Measurements from ENCODE around the gene TNFRSF19. TPM values are rescaled to one million over a fixed set of nuclear protein-coding genes. Genes with fewer than 3 reads are reported as not detected.

Gene TNFRSF19
- total and polyA plus RNA-seq, 5 donors, result 15.6 to 50.8 (median 34.6) TPM

DNA sequence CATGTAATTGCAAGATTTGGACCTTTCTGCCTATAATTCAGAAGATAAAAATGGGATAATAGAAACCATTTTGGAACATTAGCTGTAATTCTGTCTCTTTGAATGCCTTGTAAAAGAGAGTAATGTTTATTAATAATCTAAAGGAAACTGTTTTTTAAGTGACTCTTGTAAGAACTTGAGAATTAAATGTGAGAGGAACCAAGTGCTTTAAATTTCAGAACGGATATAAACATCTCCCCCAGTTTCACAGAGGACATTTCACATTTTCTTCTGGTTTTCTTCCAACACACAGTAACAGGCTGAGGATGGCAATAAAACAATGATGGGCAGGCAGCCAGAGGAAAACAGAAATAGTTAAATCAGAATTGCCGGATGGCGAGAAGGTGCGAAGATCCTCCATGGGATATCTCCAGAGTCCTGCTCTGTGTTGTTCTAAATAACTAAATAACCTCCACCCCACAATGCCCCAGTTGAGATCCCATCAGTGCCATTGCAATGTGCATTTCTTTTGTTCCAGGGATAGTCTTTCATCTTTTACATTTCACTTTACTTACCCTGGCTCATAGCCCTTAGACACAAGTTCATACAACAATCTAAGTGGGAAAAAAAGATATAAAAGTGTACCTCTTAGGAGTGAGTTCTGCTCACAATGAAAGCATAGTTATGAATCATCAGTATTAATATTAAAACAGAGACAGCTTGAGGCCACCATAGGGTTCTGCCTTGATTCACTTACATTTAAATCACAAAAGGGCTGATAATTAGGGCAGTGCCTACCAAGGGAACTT is 73.3 kb downstream of the TNFRSF19 start:
- H3K9me3 ChIP-seq (ENCODE audit: control insufficient read depth, low read length), result no peaks in the 10 kb centered on the region
- no peak overlapping the region for H3K27ac ChIP-seq (ENCODE audit: low read length)
- intact Hi-C loops (cut with DNase I), result no loop called here
- DNase-seq (no peak), ATAC-seq (no peak)
- 36% methylated on average over 4 of the region's 4 CpGs for WGBS
- H3K4me1 ChIP-seq (ENCODE audit: control insufficient read depth, insufficient read depth, low read length), result peaks cover 3% of the 10 kb centered on the region
- H3K4me3 ChIP-seq (ENCODE audit: low read length), result no peak overlapping the region
- H3K27me3 ChIP-seq (ENCODE audit: control insufficient read depth, insufficient read depth), result no peaks in the 10 kb centered on the region

DNA sequence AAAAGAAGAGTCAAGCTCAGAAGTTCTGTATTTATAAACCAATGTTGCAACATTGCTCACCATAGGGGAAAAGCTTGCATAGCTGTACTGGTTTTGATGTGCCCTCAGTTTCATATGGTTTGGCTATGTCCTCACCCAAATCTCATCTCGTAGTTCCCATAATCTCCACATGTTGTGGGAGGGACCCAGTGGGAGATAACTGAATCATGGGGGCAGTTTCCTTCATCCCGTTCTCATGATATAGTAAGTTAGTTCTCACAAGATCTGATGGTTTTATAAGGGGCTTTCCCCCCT is 73.9 kb downstream of the TNFRSF19 start:
- no peak overlapping the region for H3K27ac ChIP-seq (ENCODE audit: low read length)
- H3K4me3 ChIP-seq (ENCODE audit: low read length), result no peak overlapping the region
- intact Hi-C loops (cut with DNase I), result no loop called here
- ATAC-seq (peak in 1 of 2 donors; percentile 11), DNase-seq (no peak)
- H3K27me3 ChIP-seq (ENCODE audit: control insufficient read depth, insufficient read depth), result no peaks in the 10 kb centered on the region
- WGBS, result 53% methylated on average over 2 of the region's 2 CpGs
- peaks cover 2% of the 10 kb centered on the region for H3K4me1 ChIP-seq (ENCODE audit: control insufficient read depth, insufficient read depth, low read length)
- no peaks in the 10 kb centered on the region for H3K9me3 ChIP-seq (ENCODE audit: control insufficient read depth, low read length)

DNA sequence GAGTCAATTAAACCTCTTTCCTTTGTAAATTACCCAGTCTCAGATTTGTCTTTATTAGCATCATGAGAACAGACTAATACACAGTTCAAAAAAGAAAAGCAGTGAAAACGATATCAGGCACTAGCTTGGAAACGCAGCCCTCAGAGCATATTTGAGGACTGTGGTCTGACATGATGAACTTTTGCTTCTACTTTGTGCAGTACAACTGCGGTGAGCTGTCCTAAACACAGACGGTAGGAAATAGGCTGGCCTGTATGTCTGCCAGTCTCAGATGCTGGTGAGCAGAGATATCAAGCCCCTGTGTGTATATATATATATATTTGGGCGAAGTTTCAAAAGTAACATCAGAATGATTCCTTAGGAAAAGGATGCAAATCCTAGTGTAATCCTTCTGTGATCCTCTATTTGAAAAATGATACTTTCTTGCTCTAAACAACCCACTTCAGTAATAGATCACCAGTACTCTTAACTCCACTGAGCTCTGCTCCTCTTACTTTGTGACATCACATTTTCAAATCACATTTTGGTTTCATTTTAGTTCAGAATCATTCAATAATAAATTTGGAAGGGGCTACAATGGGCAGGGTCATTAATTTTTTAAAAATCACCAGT is 74.4 kb downstream of the TNFRSF19 start:
- ATAC-seq (peak in 1 of 2 donors; percentile 45), DNase-seq (no peak)
- Histone ChIP-seq H3K4me3 (ENCODE audit: low read length) (no peak overlapping the region), H3K27ac (ENCODE audit: low read length) (no peak overlapping the region), H3K4me1 (ENCODE audit: control insufficient read depth, insufficient read depth, low read length) (peaks cover 2% of the 10 kb centered on the region), H3K27me3 (ENCODE audit: control insufficient read depth, insufficient read depth) (no peaks in the 10 kb centered on the region), H3K9me3 (ENCODE audit: control insufficient read depth, low read length) (no peaks in the 10 kb centered on the region)
- WGBS, result 55% methylated on average over 5 of the region's 5 CpGs
- intact Hi-C loops (cut with DNase I), result no loop called here

DNA sequence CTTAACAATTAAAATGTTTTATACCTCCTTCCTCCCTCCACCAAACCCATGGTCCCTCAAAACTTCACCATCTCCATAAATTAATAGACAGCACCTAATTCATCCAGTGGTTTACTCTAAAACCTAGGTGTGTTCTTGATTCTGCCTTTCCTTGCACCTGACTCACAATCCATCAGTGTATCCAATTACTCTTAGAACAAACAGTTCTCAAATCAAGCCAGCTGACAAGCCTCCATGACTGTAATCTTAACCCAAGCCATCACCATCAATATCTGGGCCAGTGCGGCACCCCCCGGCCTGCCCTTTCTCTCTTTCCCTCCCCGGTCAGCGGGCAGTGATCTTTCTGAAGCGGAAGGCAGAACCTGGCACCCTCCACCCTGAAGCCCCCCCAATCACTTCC is 75.6 kb downstream of the TNFRSF19 start:
- intact Hi-C loops (cut with DNase I), result no loop called here
- Histone ChIP-seq H3K4me1 (ENCODE audit: control insufficient read depth, insufficient read depth, low read length) (peaks cover 2% of the 10 kb centered on the region), H3K4me3 (ENCODE audit: low read length) (no peak overlapping the region), H3K27ac (ENCODE audit: low read length) (no peak overlapping the region), H3K27me3 (ENCODE audit: control insufficient read depth, insufficient read depth) (no peaks in the 10 kb centered on the region), H3K9me3 (ENCODE audit: control insufficient read depth, low read length) (no peaks in the 10 kb centered on the region)
- DNase-seq, result no peak
- no peak for ATAC-seq
- over 99% methylated on average over 5 of the region's 5 CpGs for WGBS

DNA sequence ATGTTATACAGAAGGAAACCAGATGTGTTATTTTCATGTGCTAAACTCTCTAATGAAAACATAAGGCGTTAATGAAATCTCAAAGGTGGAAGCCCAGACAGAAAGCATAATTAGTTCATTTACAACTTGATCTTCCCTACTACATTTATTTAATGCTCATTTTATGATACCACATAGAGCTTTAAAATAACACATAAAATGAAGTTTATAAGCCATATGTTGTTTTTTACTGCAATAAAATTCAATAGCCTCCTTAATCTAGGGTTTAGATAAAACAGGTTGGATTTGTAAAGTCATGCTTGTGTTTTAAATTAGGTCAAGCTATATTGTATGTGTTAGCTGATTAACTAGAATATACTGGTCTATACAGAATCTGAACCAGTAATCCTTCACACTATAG is 81.2 kb downstream of the TNFRSF19 start:
- H3K4me1 ChIP-seq (ENCODE audit: control insufficient read depth, insufficient read depth, low read length), result peaks cover 16% of the 10 kb centered on the region
- H3K27ac ChIP-seq (ENCODE audit: low read length), result no peak overlapping the region
- no peak for DNase-seq
- no peaks in the 10 kb centered on the region for H3K27me3 ChIP-seq (ENCODE audit: control insufficient read depth, insufficient read depth)
- intact Hi-C loops (cut with DNase I), result no loop called here
- no peak for ATAC-seq
- WGBS, result 89% methylated on average over 1 of the region's 1 CpG
- H3K9me3 ChIP-seq (ENCODE audit: control insufficient read depth, low read length), result no peaks in the 10 kb centered on the region
- no peak overlapping the region for H3K4me3 ChIP-seq (ENCODE audit: low read length)

DNA sequence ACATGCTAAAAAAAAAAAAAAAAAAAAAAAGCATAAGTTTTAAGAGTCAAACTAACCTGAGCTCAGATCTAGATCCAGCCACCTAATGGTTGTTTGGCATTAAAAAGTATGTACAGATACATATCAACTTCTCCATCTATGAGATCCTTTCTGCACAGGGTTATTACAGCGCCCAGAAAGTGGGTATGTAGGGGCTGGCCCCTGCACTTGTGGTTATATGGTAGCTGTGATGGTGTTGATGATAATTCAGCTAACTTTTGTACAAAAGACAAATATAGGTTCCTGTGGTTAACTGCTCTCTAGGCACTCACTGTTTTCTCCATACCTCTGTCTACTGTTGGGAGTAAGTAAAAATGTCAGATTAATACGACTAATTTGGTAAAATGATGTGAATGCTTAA is 81.7 kb downstream of the TNFRSF19 start:
- Histone ChIP-seq H3K27ac (ENCODE audit: low read length) (no peak overlapping the region), H3K4me1 (ENCODE audit: control insufficient read depth, insufficient read depth, low read length) (peaks cover 19% of the 10 kb centered on the region), H3K9me3 (ENCODE audit: control insufficient read depth, low read length) (no peaks in the 10 kb centered on the region), H3K4me3 (ENCODE audit: low read length) (no peak overlapping the region), H3K27me3 (ENCODE audit: control insufficient read depth, insufficient read depth) (no peaks in the 10 kb centered on the region)
- intact Hi-C loops (cut with DNase I), result no loop called here
- WGBS, result 98% methylated on average over 2 of the region's 2 CpGs
- ATAC-seq, result no peak
- no peak for DNase-seq

DNA sequence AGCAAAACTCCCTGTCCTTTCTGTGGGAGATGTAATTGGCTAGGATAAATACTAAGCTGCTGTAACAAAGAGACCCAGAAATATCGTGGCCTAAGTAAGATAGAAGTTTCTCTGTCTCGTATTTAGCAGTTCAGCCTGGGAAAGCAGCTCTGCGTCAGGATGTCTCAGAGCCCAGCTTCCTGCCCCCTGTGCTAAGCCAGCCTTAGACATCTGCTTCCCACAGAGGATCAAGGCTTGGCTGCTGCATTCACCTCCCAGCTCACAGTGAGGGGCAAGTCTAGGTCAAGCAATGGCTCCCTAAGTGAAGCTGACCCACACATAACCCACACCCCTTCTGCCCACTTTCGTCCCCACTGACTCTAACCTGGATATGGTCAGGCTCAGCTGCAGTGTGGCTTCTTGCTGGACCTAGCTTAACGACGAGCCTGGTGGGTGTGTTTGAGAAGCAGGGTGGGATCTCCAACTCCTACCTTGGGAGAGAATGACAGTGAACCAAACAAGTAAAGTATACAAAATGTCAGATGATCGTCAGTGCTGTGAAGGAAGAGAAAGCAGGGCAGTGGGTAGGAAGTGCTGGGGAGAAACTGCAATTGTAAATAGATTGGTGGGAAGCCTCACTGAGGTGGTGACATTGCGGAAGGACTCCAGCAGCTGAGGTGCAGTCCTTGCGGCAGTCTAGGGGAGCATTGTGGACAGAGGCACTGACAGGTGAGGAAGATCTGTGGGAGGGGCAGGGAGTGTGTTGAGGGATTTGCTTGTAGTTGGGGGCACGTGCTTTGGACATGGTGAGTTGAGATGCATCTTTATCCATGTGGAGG is 82.9 kb downstream of the TNFRSF19 start:
- H3K4me3 ChIP-seq (ENCODE audit: low read length), result no peak overlapping the region
- peaks cover 19% of the 10 kb centered on the region for H3K4me1 ChIP-seq (ENCODE audit: control insufficient read depth, insufficient read depth, low read length)
- 75% methylated on average over 10 of the region's 10 CpGs for WGBS
- no peaks in the 10 kb centered on the region for H3K27me3 ChIP-seq (ENCODE audit: control insufficient read depth, insufficient read depth)
- H3K27ac ChIP-seq (ENCODE audit: low read length), result no peak overlapping the region
- DNase-seq (no peak), ATAC-seq (peak in 1 of 2 donors; percentile 22)
- no peaks in the 10 kb centered on the region for H3K9me3 ChIP-seq (ENCODE audit: control insufficient read depth, low read length)
- intact Hi-C loops (cut with DNase I), result no loop called here

DNA sequence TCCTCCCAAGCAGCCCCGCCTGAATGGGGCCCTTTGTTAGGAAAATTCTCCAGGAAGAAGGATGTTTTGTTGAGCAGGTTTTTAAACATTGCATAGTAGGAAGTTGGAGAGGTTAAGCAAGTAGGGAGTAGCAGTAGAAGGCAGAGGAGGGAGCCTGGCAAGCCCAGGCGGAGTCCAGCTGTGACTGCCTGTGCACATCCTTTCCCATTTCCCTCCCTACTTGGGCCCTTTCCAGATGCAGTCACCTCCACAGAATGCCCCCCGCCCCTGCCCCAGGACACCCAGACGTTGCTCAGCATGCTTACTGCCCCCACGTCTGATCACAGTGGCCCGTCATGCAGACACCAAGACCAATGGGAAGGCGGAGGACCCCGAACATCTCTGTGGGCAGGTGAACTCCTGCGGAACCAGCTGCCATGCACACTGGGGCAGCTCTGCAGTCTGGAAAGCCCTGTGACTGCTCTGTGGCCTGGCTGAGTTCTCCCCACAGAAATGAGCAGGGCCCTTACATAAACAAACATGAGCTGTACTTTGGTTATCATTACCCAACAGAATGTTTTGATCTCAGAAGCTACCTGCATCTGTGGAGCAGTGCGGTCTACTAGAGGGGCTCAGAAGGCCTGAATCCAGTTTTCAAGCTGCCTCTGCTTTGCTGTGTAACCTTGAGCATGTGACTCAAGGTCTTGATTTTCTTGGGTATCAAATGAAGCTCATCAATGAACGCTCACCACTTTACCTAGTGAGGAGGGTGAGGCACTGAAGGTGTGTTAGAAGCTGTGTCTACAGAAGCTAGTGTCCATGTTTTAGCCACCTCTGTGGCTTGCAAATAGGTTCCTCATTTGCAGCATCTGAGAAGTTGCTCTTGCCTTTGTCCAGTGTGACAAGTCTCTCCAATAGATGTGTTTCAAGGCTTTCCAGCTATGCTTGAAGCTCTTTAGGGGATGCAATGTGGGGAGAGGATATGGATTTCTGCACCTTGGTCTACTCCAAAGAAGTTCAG is 84.2 kb downstream of the TNFRSF19 start:
- Histone ChIP-seq H3K9me3 (ENCODE audit: control insufficient read depth, low read length) (no peaks in the 10 kb centered on the region), H3K4me1 (ENCODE audit: control insufficient read depth, insufficient read depth, low read length) (peaks cover 22% of the 10 kb centered on the region), H3K27me3 (ENCODE audit: control insufficient read depth, insufficient read depth) (no peaks in the 10 kb centered on the region), H3K4me3 (ENCODE audit: low read length) (no peak overlapping the region), H3K27ac (ENCODE audit: low read length) (no peak overlapping the region)
- ATAC-seq, result peak; percentile 79 to 92
- intact Hi-C loops (cut with DNase I), result no loop called here
- 63% methylated on average over 11 of the region's 11 CpGs for WGBS
- DNase-seq, result peak; percentile 46 to 73 (median 60)

DNA sequence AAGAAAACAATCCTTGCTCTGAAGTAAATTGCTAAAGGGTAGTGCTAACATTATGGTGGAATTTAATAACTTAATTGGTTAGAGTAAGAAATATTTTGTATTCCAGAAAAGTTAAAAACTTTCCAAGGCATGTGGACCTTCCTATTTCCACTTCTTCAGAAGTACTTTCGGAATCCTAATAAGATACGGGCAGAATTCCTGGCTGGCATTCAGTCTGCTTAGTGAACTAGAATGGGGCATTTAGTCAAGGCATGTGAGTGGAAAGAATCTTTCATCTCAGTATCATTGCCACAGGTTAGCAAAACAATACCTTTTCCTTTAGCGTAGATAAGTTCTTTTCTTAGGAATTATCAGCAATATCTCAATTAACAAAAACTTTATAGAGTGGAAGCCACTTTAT is 85.1 kb downstream of the TNFRSF19 start:
- Histone ChIP-seq H3K4me3 (ENCODE audit: low read length) (no peak overlapping the region), H3K27me3 (ENCODE audit: control insufficient read depth, insufficient read depth) (no peaks in the 10 kb centered on the region), H3K4me1 (ENCODE audit: control insufficient read depth, insufficient read depth, low read length) (peaks cover 22% of the 10 kb centered on the region), H3K27ac (ENCODE audit: low read length) (no peak overlapping the region), H3K9me3 (ENCODE audit: control insufficient read depth, low read length) (no peaks in the 10 kb centered on the region)
- no peak for ATAC-seq
- 65% methylated on average over 3 of the region's 3 CpGs for WGBS
- intact Hi-C loops (cut with DNase I), result no loop called here
- no peak for DNase-seq

DNA sequence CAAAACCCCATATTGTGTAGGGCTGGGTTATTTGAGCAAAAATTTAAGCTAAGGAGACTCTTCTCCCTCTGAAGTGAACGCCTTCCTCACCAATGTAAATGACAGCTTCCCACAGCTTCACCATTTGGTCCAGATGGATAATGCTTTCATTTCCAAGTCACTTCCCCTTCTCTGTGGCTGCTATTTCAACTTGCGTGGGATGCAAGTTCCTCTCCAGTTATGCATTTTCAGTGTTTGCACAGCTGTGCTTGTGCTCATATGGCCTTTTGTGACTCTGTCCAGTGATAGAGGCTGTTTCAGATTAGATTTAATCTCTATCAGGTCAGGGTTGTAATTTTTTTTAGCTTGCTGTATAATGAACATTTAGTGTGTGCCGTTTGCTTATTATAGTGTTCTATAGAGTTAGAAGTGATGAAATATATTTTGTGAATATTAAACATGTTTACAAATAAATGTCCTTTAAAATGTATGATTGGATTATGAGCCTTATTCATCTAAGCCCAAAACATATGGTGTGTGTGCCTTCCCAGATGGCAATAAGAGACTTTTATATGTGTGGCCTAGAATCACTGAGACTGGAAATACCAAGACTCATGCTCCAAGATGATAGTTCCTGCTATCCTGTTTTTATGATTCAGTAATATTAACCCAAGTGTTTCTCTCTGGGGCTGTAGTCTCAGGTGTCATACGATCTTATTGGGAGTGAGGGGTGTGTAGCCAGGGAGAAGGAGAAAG is 86.6 kb downstream of the TNFRSF19 start:
- Histone ChIP-seq H3K4me3 (ENCODE audit: low read length) (no peak overlapping the region), H3K9me3 (ENCODE audit: control insufficient read depth, low read length) (no peaks in the 10 kb centered on the region), H3K27me3 (ENCODE audit: control insufficient read depth, insufficient read depth) (no peaks in the 10 kb centered on the region), H3K27ac (ENCODE audit: low read length) (no peak overlapping the region), H3K4me1 (ENCODE audit: control insufficient read depth, insufficient read depth, low read length) (peaks cover 22% of the 10 kb centered on the region)
- intact Hi-C loops (cut with DNase I), result no loop called here
- 32% methylated on average over 4 of the region's 4 CpGs for WGBS
- ATAC-seq (peak; percentile 27 to 48), DNase-seq (no peak)

Data from right cardiac atrium (tissue), 5 donors.